GM19193 (cell line): Measurements from ENCODE around the gene PLXNB2.

Experiments used
- POLR2A ChIP-seq: IDR thresholded peaks from 4 replicates; pipeline ENCODE4 v1.6.1; 2011; ENCODE audit not compliant: insufficient read depth, insufficient read length; ENCODE audit errors: extremely low read depth

Gene PLXNB2

GRCh38 chr22:50317674-50318073, 10.2 kb upstream of the PLXNB2 start:
- no peak for TF ChIP-seq POLR2A

- TF ChIP-seq POLR2A: no peak
Measured at GRCh38 chr22:50317178-50317577, 9.7 kb upstream of the PLXNB2 start.

GRCh38 chr22:50316114-50317065, 8.9 kb upstream of the PLXNB2 start:
- peak; percentile 15 for TF ChIP-seq POLR2A

- no peak for TF ChIP-seq POLR2A
Measured at GRCh38 chr22:50315289-50316113, 8.1 kb upstream of the PLXNB2 start.

- TF ChIP-seq POLR2A: peak; percentile 81
Measured at GRCh38 chr22:50314455-50315288, 7.2 kb upstream of the PLXNB2 start.

- no peak for TF ChIP-seq POLR2A
Measured at GRCh38 chr22:50314081-50314454, 6.6 kb upstream of the PLXNB2 start.

- TF ChIP-seq POLR2A: no peak
Measured at GRCh38 chr22:50313600-50313999, 6.2 kb upstream of the PLXNB2 start.

- no peak for TF ChIP-seq POLR2A
Measured at GRCh38 chr22:50313021-50313420, 5.6 kb upstream of the PLXNB2 start.

- no peak for TF ChIP-seq POLR2A
Measured at GRCh38 chr22:50312371-50312770, 4.9 kb upstream of the PLXNB2 start.

- TF ChIP-seq POLR2A: no peak
Measured at GRCh38 chr22:50311606-50312351, 4.3 kb upstream of the PLXNB2 start.

- no peak for TF ChIP-seq POLR2A
Measured at GRCh38 chr22:50310949-50311444, 3.6 kb upstream of the PLXNB2 start.

GRCh38 chr22:50310031-50310722, 2.7 kb upstream of the PLXNB2 start:
- no peak for TF ChIP-seq POLR2A

- no peak for TF ChIP-seq POLR2A
Measured at GRCh38 chr22:50309601-50309991, 2.1 kb upstream of the PLXNB2 start.
